Measurements from ENCODE around the gene CCNB1IP1.

DNA sequence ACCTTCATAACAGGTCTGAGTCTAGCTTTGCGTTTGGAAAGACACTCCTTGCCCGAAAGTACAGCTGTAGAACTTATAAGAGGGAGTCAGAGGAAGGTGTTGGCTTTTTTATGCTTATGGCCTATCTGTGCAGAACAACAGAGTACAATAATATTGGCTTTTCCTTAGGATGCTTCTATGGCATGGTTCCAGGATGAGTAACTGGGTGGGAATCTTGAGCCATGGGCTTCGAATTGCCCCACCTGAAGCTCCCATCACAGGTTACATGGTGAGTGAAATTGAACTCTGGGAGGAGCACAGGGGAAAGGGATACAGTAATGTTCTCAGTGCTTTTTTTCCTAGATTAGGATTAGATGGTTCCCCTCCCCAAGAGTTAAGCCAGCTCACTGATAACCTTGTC is 23.3 kb upstream of the CCNB1IP1 start:
- TF ChIP-seq, protein P1, sequence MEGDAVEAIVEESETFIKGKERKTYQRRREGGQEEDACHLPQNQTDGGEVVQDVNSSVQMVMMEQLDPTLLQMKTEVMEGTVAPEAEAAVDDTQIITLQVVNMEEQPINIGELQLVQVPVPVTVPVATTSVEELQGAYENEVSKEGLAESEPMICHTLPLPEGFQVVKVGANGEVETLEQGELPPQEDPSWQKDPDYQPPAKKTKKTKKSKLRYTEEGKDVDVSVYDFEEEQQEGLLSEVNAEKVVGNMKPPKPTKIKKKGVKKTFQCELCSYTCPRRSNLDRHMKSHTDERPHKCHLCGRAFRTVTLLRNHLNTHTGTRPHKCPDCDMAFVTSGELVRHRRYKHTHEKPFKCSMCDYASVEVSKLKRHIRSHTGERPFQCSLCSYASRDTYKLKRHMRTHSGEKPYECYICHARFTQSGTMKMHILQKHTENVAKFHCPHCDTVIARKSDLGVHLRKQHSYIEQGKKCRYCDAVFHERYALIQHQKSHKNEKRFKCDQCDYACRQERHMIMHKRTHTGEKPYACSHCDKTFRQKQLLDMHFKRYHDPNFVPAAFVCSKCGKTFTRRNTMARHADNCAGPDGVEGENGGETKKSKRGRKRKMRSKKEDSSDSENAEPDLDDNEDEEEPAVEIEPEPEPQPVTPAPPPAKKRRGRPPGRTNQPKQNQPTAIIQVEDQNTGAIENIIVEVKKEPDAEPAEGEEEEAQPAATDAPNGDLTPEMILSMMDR (IDR thresholded peaks at IDR 0.05), result no peak
- TF ChIP-seq POLR2A (IDR thresholded peaks at IDR 0.05), result no peak

Measured in testis (tissue), 2 donors.